ENCODE data around the gene ATG9B.

DNA sequence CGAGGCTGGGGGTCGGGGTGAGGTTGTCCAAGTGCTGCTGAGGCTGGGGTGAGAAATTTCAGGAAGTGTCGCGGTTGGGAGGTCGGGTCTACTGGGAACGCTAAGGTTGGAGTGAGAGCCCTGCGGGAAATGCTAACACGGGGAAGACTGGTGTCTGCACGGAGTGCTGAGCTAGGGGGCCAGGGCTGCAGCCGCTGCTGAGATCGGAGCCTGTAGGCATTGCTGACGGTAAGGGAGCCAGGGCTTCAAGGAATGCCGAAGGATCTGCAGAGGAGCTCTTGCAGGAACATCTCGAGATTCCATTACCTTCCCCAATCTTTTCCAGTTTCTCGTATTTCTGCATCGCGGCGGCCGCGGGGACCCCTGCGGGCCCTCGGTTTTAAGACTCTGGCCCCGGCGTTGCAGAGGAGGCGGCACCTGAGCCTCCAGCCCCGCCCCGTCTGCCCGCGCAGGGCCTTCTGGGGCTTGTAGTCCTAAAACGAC, 33.3 kb upstream of the ATG9B start, which contains the start of gene CDK5:
- no peak for TF ChIP-seq EZH2 (IDR thresholded peaks at IDR 0.05; ENCODE audit: borderline replicate concordance)
- no peak for TF ChIP-seq CTCF (IDR thresholded peaks at IDR 0.05; ENCODE audit: poor library complexity)
- no peak for TF ChIP-seq EZH2phosphoT487 (IDR thresholded peaks at IDR 0.05; ENCODE audit: low read depth, severe bottlenecking, unreplicated experiment)
